PC-9 (cell line): ENCODE results near the gene ARRB1. TPM values are rescaled to one million over a fixed set of nuclear protein-coding genes. Genes with fewer than 3 reads are reported as not detected.

ENCODE experiments used
- BruUV-seq: library from RNA; stranded (reverse); fragments of 400-500 nt; replicated peaks from 2 replicates; lab custom pipeline; 2021; lab: Mats Ljungman, UMichigan
- CTCF ChIA-PET: fragments of 300-600 bp; sonication (Branson Sonifier 250); formaldehyde crosslinking; loops from one replicate; lab custom pipeline; 2022; ENCODE audit warnings: antibody characterized with exemption; lab: Charles Lee
- POLR2A ChIA-PET: fragments of 300-600 bp; sonication (Branson Sonifier 250); formaldehyde crosslinking; loops from one replicate; lab custom pipeline; 2022; ENCODE audit warnings: antibody characterized with exemption; ENCODE audit not compliant: unreplicated experiment; lab: Charles Lee
- DNase-seq, 2 experiments: peaks; one replicate each; pipeline versions ENCODE4 v3.0.0 to v3.0.0-alpha.2; 2015 to 2022; ENCODE audit warnings: mixed read lengths in 1 of 2
- H2AFZ ChIP-seq: fragments of 200-600 bp; sonication (generic); 2 replicates; pipeline ENCODE4 v1.8.1; 2017; ENCODE audit warnings: antibody characterized with exemption
- H3F3A ChIP-seq: fragments of 200-600 bp; sonication (generic); 2 replicates; pipeline ENCODE4 v1.8.1; 2017; ENCODE audit warnings: antibody characterized with exemption, mild to moderate bottlenecking, low read depth; ENCODE audit not compliant: insufficient read depth
- H3K27ac ChIP-seq: fragments of 200-600 bp; sonication (generic); 2 replicates; pipeline ENCODE4 v1.6.1; 2016; ENCODE audit warnings: mixed run types
- H3K27me3 ChIP-seq: fragments of 200-600 bp; sonication (generic); 2 replicates; pipeline ENCODE4 v1.6.1; 2016; ENCODE audit warnings: low read depth, mixed run types; ENCODE audit not compliant: insufficient read depth
- H3K36me3 ChIP-seq: fragments of 200-600 bp; sonication (generic); 2 replicates; pipeline ENCODE4 v1.6.1; 2016; ENCODE audit warnings: low read depth, mixed run types
- H3K4me1 ChIP-seq: fragments of 200-600 bp; sonication (generic); replicated peaks from 2 replicates; pipeline ENCODE4 v1.6.1; 2016; ENCODE audit warnings: mixed run types; ENCODE audit not compliant: insufficient read depth
- H3K4me2 ChIP-seq: fragments of 200-600 bp; sonication (generic); 2 replicates; pipeline ENCODE4 v1.6.1; 2017; ENCODE audit warnings: mixed run types
- H3K4me3 ChIP-seq: fragments of 200-600 bp; sonication (generic); 2 replicates; pipeline ENCODE4 v1.6.1; 2016; ENCODE audit warnings: mixed run types
- H3K79me2 ChIP-seq: fragments of 200-600 bp; sonication (generic); 2 replicates; pipeline ENCODE4 v1.6.1; 2017; ENCODE audit warnings: low read depth, mixed run types
- H3K9me2 ChIP-seq: fragments of 200-600 bp; sonication (generic); 2 replicates; pipeline ENCODE4 v1.8.1; 2017; ENCODE audit warnings: mild to moderate bottlenecking; ENCODE audit not compliant: insufficient read depth
- H3K9me3 ChIP-seq: fragments of 200-600 bp; sonication (generic); 2 replicates; pipeline ENCODE4 v1.8.1; 2016; ENCODE audit warnings: low read depth; ENCODE audit not compliant: insufficient read depth
- H4K20me1 ChIP-seq: fragments of 200-600 bp; sonication (generic); 2 replicates; pipeline ENCODE4 v1.8.1; 2017; ENCODE audit not compliant: insufficient read depth
- EZH2 ChIP-seq: fragments of 200-600 bp; sonication (generic); IDR thresholded peaks from 2 replicates; pipeline ENCODE4 v1.8.0; 2017; ENCODE audit warnings: antibody characterized with exemption, low read depth
- intact Hi-C: fragments of 100-400 bp; cut with micrococcal nuclease; formaldehyde crosslinking; loops from one replicate; pipeline ENCODE4 v1.10.0; 2022; ENCODE audit not compliant: unreplicated experiment
- total RNA-seq: library from RNA; stranded (reverse); gene quantifications from 2 replicates; pipeline ENCODE4 v1.2.3, GENCODE V29; 2021
- TF ChIP-seq, protein P1 (sequence below): fragments of 200-600 bp; sonication (generic); conservative IDR thresholded peaks from 2 replicates; pipeline ENCODE4 v1.6.1; 2017; ENCODE audit warnings: mixed run types, antibody characterized with exemption, mild to moderate bottlenecking, moderate library complexity

The ARRB1 gene
- total RNA-seq, 1 experiment from 2014 or later, result 31.8 TPM

DNA sequence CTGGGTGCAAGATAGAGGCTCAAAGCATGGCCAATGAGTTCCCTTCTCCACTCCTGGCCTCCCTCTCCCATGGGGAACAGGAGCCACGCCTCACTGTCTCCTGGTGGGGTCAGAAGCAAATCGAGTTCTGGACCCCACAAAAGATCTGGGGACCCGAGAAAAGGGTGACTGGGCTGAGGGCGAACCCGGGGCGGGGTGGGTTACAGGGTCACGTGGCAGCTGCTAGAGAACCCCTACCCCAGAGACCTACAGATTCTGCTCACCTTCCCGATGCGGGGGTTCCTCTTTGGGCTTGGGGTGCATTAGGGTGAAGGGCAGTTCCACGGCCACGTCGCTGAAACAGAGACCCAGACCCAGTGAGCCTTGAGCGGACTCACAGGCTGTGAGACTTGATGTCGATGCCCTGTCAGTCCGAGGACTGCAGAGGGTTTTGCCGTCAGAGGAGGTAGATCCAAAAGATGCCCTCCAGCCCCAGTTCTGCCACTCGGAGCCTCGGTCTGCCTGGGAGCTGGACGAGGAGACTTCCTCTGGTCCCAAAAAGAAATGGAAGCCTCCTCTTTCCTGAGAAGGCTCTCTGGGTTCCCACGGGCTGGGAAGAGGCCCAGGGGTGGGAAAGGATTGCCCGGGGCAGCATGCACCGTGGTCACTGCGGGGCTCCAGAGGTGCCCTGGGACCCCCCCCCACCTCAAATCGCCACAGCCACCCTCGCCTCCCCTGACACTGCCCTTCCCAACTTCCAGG is 82.7 kb downstream of the ARRB1 start:
- TF ChIP-seq, protein P1, sequence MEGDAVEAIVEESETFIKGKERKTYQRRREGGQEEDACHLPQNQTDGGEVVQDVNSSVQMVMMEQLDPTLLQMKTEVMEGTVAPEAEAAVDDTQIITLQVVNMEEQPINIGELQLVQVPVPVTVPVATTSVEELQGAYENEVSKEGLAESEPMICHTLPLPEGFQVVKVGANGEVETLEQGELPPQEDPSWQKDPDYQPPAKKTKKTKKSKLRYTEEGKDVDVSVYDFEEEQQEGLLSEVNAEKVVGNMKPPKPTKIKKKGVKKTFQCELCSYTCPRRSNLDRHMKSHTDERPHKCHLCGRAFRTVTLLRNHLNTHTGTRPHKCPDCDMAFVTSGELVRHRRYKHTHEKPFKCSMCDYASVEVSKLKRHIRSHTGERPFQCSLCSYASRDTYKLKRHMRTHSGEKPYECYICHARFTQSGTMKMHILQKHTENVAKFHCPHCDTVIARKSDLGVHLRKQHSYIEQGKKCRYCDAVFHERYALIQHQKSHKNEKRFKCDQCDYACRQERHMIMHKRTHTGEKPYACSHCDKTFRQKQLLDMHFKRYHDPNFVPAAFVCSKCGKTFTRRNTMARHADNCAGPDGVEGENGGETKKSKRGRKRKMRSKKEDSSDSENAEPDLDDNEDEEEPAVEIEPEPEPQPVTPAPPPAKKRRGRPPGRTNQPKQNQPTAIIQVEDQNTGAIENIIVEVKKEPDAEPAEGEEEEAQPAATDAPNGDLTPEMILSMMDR, result no peak
- TF ChIP-seq EZH2, result no peak
- intact Hi-C loops, result no loop called here
- Histone ChIP-seq H2AFZ (no peak overlapping the region), H3K4me2 (no peak overlapping the region), H3K27me3 (no peaks in the 10 kb centered on the region), H3K4me1 (peaks cover 6% of the 10 kb centered on the region), H3K79me2 (no peaks in the 10 kb centered on the region), H4K20me1 (no peaks in the 10 kb centered on the region), H3K9me3 (no peaks in the 10 kb centered on the region), H3K27ac (no peak overlapping the region), H3K4me3 (no peak overlapping the region), H3F3A (no peaks in the 10 kb centered on the region), H3K9me2 (no peaks in the 10 kb centered on the region), H3K36me3 (no peaks in the 10 kb centered on the region)
- no peak for DNase-seq
- ChIA-PET POLR2A (no interaction called here), CTCF (interaction anchor here (0.6 kb wide), 1 partner anchor 8 kb away, joined by 3 read pairs; no protein-coding TSS in a partner anchor)
- no TSS peak for BruUV-seq

DNA sequence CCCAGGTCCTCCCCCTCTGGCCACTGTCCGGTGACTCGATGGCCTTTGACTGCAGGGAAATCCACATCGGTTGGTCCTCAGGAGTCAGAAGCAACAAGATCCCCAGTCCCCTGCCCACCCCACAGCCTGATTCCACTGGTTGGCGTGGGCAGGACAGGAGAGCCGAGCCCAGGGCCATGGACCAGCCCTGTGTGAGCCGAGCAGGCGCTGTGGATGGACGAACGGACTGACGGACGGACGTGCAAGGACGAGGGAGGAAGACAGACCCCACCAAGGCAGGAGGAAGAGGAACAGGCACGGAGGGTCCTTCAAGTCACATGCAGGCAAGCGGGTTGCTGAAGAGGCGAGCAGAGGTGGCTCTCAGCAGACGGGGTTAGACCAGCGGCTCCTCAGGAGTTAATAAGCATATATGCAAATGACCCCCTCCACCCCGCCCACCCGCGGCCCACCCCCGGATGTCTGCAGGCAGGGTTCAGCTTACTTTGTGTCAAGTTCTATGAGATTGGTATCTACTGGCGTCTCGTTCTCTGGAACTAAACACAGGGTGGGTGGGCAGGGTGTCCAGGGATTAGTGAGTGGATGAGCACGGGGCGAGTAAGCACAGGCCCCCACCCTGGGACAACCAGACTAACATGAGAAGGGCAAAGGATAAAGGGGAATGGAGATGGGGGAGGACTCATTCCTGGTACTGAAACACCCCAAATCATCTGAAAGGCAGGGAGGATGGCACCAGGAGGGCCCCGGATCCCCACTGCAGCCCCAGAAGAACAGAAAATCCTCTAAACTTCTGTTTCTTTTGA is 84.1 kb downstream of the ARRB1 start:
- intact Hi-C loops, result no loop called here
- BruUV-seq, result no TSS peak

DNA sequence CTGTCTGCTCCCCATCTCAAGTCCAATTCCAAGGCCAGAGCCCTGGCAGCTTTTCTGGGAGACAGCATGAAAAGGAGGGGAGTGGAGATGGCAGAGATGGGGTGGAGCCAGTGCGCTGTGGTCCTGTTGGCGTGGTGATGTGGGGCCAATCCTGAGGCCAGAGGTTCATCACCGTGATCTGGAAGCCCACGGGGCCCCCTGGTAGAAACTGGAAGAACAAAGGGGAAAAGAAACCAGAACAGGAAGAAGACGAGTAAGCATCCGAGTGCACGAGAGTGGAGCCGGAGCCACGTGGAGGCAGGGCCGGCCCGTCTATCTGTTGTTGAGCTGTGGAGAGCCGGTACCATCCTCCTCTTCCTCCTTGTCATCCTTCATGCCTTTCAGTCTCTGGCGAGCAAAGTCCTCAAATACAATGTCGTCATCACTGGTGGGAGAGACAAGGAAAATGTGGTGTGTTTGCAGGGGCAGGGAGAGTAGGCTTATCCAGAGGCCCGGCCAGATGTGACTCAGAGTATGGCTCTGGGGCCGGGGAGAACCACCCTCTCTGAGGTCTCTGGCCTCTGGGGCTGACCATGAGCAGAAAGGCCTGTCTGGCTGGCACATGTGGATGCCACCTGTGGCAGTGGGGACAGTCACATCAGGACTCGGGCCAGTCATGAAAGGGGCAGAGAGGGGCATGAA is 85.5 kb downstream of the ARRB1 start:
- Histone ChIP-seq H3K9me3 (no peaks in the 10 kb centered on the region), H3K9me2 (no peaks in the 10 kb centered on the region), H3K4me1 (peaks cover 6% of the 10 kb centered on the region), H3K36me3 (no peaks in the 10 kb centered on the region), H3F3A (no peaks in the 10 kb centered on the region), H3K4me3 (no peak overlapping the region), H3K27me3 (no peaks in the 10 kb centered on the region), H4K20me1 (no peaks in the 10 kb centered on the region; the same call in 1 of the 2 replicates), H3K79me2 (no peaks in the 10 kb centered on the region), H3K27ac (no peak overlapping the region), H2AFZ (no peak overlapping the region), H3K4me2 (no peak overlapping the region)
- CTCF ChIA-PET, result no interaction called here
- POLR2A ChIA-PET, result no interaction called here
- BruUV-seq, result no TSS peak
- DNase-seq, result no peak
- TF ChIP-seq, protein P1, result no peak
- no peak for TF ChIP-seq EZH2
- intact Hi-C loops, result no loop called here

More for the DNA sequence above, 84.1 kb downstream of the ARRB1 start:
- Histone ChIP-seq H3K4me3 (no peak overlapping the region), H4K20me1 (no peaks in the 10 kb centered on the region; the same call in 1 of the 2 replicates), H3K27me3 (no peaks in the 10 kb centered on the region), H3K9me2 (no peaks in the 10 kb centered on the region), H3K27ac (no peak overlapping the region), H3F3A (no peaks in the 10 kb centered on the region), H3K9me3 (no peaks in the 10 kb centered on the region), H3K79me2 (no peaks in the 10 kb centered on the region), H3K36me3 (no peaks in the 10 kb centered on the region), H2AFZ (no peak overlapping the region), H3K4me1 (peaks cover 6% of the 10 kb centered on the region), H3K4me2 (no peak overlapping the region)
- no peak for DNase-seq
- TF ChIP-seq EZH2, result no peak
- TF ChIP-seq, protein P1, result no peak
- CTCF ChIA-PET, result no interaction called here
- POLR2A ChIA-PET, result no interaction called here
